H1 (cell line): ENCODE results near the gene DYNC1I2. TPM values are rescaled to one million over a fixed set of nuclear protein-coding genes. Genes with fewer than 3 reads are reported as not detected.

Experiments
- CTCF ChIA-PET: fragments of 300-600 bp; sonication (Branson Sonifier 250); formaldehyde crosslinking; loops from one replicate; lab custom pipeline; 2021; ENCODE audit not compliant: partially characterized antibody; lab: Charles Lee
- POLR2A ChIA-PET: fragments of 300-600 bp; sonication (Branson Sonifier 250); formaldehyde crosslinking; loops from one replicate; lab custom pipeline; 2021; ENCODE audit warnings: inconsistent platforms; ENCODE audit not compliant: partially characterized antibody; lab: Charles Lee
- DNase-seq, 2 experiments: peaks; one replicate each; pipeline versions ENCODE4 v3.0.0 to v3.0.0-alpha.2; 2010 to 2022; ENCODE audit warnings: low spot score in 2 of 2, low read depth in 1 of 2, mixed read lengths in 1 of 2
- FAIRE-seq: peaks from 2 replicates; lab custom pipeline; 2011; peaks lifted over from hg19 to GRCh38; lab: Jason Lieb, UNC
- H2AFZ ChIP-seq: 2 replicates; pipeline ENCODE4 v1.8.1; 2012; ENCODE audit warnings: low read length, inconsistent platforms
- H2AK5ac ChIP-seq: 2 replicates; pipeline ENCODE4 v1.6.1; 2013; ENCODE audit warnings: low read depth, low read length
- H2BK120ac ChIP-seq: replicated peaks from 2 replicates; pipeline ENCODE3; 2013; ENCODE audit warnings: low read depth, low read length, inconsistent platforms
- H2BK12ac ChIP-seq: 2 replicates; pipeline ENCODE4 v1.6.1; 2013; ENCODE audit warnings: low read depth, low read length
- H2BK15ac ChIP-seq: 2 replicates; pipeline ENCODE4 v1.6.1; 2013; ENCODE audit warnings: low read length
- H2BK20ac ChIP-seq: 2 replicates; pipeline ENCODE4 v1.6.1; 2013; ENCODE audit warnings: low read length
- H2BK5ac ChIP-seq: 2 replicates; pipeline ENCODE4 v1.6.1; 2013; ENCODE audit warnings: low read depth, low read length
- H3K14ac ChIP-seq: 2 replicates; pipeline ENCODE4 v1.6.1; 2013; ENCODE audit warnings: inconsistent platforms; ENCODE audit not compliant: insufficient read length
- H3K18ac ChIP-seq: 2 replicates; pipeline ENCODE4 v1.6.1; 2013; ENCODE audit warnings: low read length; ENCODE audit errors: extremely low read depth
- H3K23ac ChIP-seq: 2 replicates; pipeline ENCODE4 v1.6.1; 2013; ENCODE audit warnings: inconsistent platforms; ENCODE audit not compliant: insufficient read length
- H3K23me2 ChIP-seq: 2 replicates; pipeline ENCODE4 v1.6.1; 2013; ENCODE audit warnings: low read depth, low read length
- H3K27ac ChIP-seq: 2 replicates; pipeline ENCODE4 v1.6.1; 2011; ENCODE audit warnings: low read depth, low read length, inconsistent platforms
- H3K27me3 ChIP-seq, 4 experiments: replicated peaks in 1 of 4; 1 replicate in 1 of 4; 2 replicates in 3 of 4; pipeline versions ENCODE4 v1.6.1 to v1.8.1; 2011 to 2013; ENCODE audit warnings: low read length in 3 of 4, mild to moderate bottlenecking in 3 of 4, inconsistent platforms in 2 of 4, mixed read lengths in 2 of 4, moderate library complexity in 1 of 4; ENCODE audit not compliant: control insufficient read depth in 3 of 4, insufficient read depth in 3 of 4; ENCODE audit errors: extremely low read depth in 1 of 4
- H3K36me3 ChIP-seq, 4 experiments: 2 replicates each; pipeline versions ENCODE4 v1.6.1 to v1.8.1; 2011 to 2013; ENCODE audit warnings: mild to moderate bottlenecking in 4 of 4, low read length in 3 of 4, moderate library complexity in 2 of 4, control low read depth in 1 of 4, inconsistent platforms in 1 of 4; ENCODE audit not compliant: insufficient read depth in 4 of 4, control insufficient read depth in 2 of 4
- H3K4ac ChIP-seq: replicated peaks from 2 replicates; pipeline ENCODE3; 2013; ENCODE audit warnings: low read length, low read depth, mixed read lengths, inconsistent platforms; ENCODE audit not compliant: insufficient read length
- H3K4me1 ChIP-seq, 4 experiments: replicated peaks in 1 of 4; 1 replicate in 1 of 4; 2 replicates in 3 of 4; pipeline versions ENCODE4 v1.6.1 to v1.8.1; 2011 to 2013; ENCODE audit warnings: low read length in 3 of 4, inconsistent platforms in 2 of 4, mixed read lengths in 1 of 4; ENCODE audit not compliant: insufficient read depth in 4 of 4, control insufficient read depth in 3 of 4
- H3K4me2 ChIP-seq, 2 experiments: 2 replicates each; pipeline versions ENCODE4 v1.6.1 to v1.8.1; 2011 to 2013; ENCODE audit warnings: low read depth in 2 of 2, low read length in 2 of 2, control low read depth in 1 of 2, inconsistent platforms in 1 of 2, mild to moderate bottlenecking in 1 of 2; ENCODE audit not compliant: insufficient read depth in 1 of 2
- H3K4me3 ChIP-seq, 4 experiments: fragments of 200-600, 300-600 bp in 1 of 4; sonication (generic), shearing (Covaris generic), sonication (Bioruptor Twin) in 1 of 4; 2 replicates each; pipeline versions ENCODE4 v1.5.1 to v1.8.1; 2011 to 2016; ENCODE audit warnings: low read length in 4 of 4, low read depth in 3 of 4, control low read depth in 2 of 4, inconsistent platforms in 2 of 4, mild to moderate bottlenecking in 2 of 4, mixed read lengths in 1 of 4, moderate library complexity in 1 of 4; ENCODE audit not compliant: insufficient read depth in 2 of 4; ENCODE audit errors: extremely low read depth in 1 of 4
- H3K56ac ChIP-seq: replicated peaks from 2 replicates; pipeline ENCODE3; 2013; ENCODE audit warnings: low read depth, mild to moderate bottlenecking, mixed read lengths, low read length, inconsistent platforms; ENCODE audit not compliant: insufficient read length
- H3K79me1 ChIP-seq: 2 replicates; pipeline ENCODE4 v1.6.1; 2013; ENCODE audit warnings: low read depth, low read length, control low read depth
- H3K79me2 ChIP-seq, 2 experiments: 2 replicates each; pipeline versions ENCODE4 v1.6.1 to v1.8.1; 2012 to 2013; ENCODE audit warnings: low read length in 2 of 2, mild to moderate bottlenecking in 2 of 2, inconsistent platforms in 1 of 2; ENCODE audit not compliant: insufficient read depth in 2 of 2, control insufficient read depth in 1 of 2
- H3K9ac ChIP-seq, 4 experiments: replicated peaks in 1 of 4; 1 replicate in 1 of 4; 2 replicates in 3 of 4; pipeline versions ENCODE4 v1.6.1 to v1.8.1; 2011 to 2013; ENCODE audit warnings: low read depth in 3 of 4, low read length in 3 of 4, control low read depth in 2 of 4, mild to moderate bottlenecking in 2 of 4, moderate library complexity in 2 of 4, inconsistent platforms in 1 of 4; ENCODE audit errors: extremely low read depth in 1 of 4
- H3K9me3 ChIP-seq, 2 experiments: 2 replicates each; pipeline versions ENCODE4 v1.6.1 to v1.8.1; 2012 to 2013; ENCODE audit warnings: mild to moderate bottlenecking in 2 of 2, moderate library complexity in 2 of 2, control low read depth in 1 of 2, inconsistent platforms in 1 of 2, low read depth in 1 of 2, low read length in 1 of 2, mixed read lengths in 1 of 2; ENCODE audit not compliant: insufficient read depth in 2 of 2
- H4K20me1 ChIP-seq, 2 experiments: replicated peaks in 1 of 2; 2 replicates each; pipeline versions ENCODE3 to v1.8.1; 2011 to 2013; ENCODE audit warnings: inconsistent platforms in 2 of 2, low read length in 2 of 2, mild to moderate bottlenecking in 1 of 2; ENCODE audit not compliant: insufficient read depth in 2 of 2, control insufficient read depth in 1 of 2
- H4K5ac ChIP-seq: 2 replicates; pipeline ENCODE4 v1.6.1; 2013; ENCODE audit warnings: low read length, low read depth, mixed read lengths, inconsistent platforms; ENCODE audit not compliant: insufficient read length
- H4K8ac ChIP-seq: 2 replicates; pipeline ENCODE4 v1.8.0; 2013; ENCODE audit warnings: mild to moderate bottlenecking, moderate library complexity, low read length, inconsistent platforms; ENCODE audit not compliant: insufficient read depth; ENCODE audit errors: extremely low read depth
- H4K91ac ChIP-seq: replicated peaks from 2 replicates; pipeline ENCODE3; 2013; ENCODE audit warnings: low read length, mixed read lengths, inconsistent platforms; ENCODE audit not compliant: insufficient read length
- BCL11A ChIP-seq, 2 experiments: IDR thresholded peaks; one replicate each; pipeline ENCODE4 v1.6.1; 2011; ENCODE audit warnings: low read depth in 2 of 2, low read length in 2 of 2, mild to moderate bottlenecking in 2 of 2
- CHD1 ChIP-seq: IDR thresholded peaks from 2 replicates; pipeline ENCODE4 v1.6.1; 2012; ENCODE audit warnings: low read depth, low read length, improper control_type of control experiment
- FOSL1 ChIP-seq: IDR thresholded peaks from 2 replicates; pipeline ENCODE4 v1.6.1; 2011; ENCODE audit warnings: mild to moderate bottlenecking, low read depth, low read length, moderate library complexity; ENCODE audit not compliant: insufficient read depth
- GTF2F1 ChIP-seq: IDR thresholded peaks from 2 replicates; pipeline ENCODE4 v1.6.1; 2012; ENCODE audit warnings: low read depth, low read length, improper control_type of control experiment, borderline replicate concordance
- HDAC2 ChIP-seq, 2 experiments: fragments of 300-600 bp in 1 of 2; sonication (generic) in 1 of 2; IDR thresholded peaks; 2 replicates each; pipeline ENCODE4 v1.6.1; 2011 to 2012; ENCODE audit warnings: low read depth in 2 of 2, low read length in 2 of 2, mild to moderate bottlenecking in 2 of 2, moderate library complexity in 2 of 2, borderline replicate concordance in 1 of 2, inconsistent platforms in 1 of 2
- JUN ChIP-seq: IDR thresholded peaks from 2 replicates; pipeline ENCODE4 v1.6.1; 2011; ENCODE audit warnings: low read depth, mild to moderate bottlenecking, improper control_type of control experiment, low read length
- RBBP5 ChIP-seq: IDR thresholded peaks from 2 replicates; pipeline ENCODE4 v1.7.1; 2012; ENCODE audit warnings: low read depth, mild to moderate bottlenecking, inconsistent platforms, low read length, moderate library complexity, borderline replicate concordance
- RFX5 ChIP-seq: IDR thresholded peaks from 2 replicates; pipeline ENCODE4 v1.6.1; 2011; ENCODE audit warnings: low read depth, low read length, improper control_type of control experiment, borderline replicate concordance
- RXRA ChIP-seq: IDR thresholded peaks from 2 replicates; pipeline ENCODE4 v1.6.1; 2011; ENCODE audit warnings: low read depth, mild to moderate bottlenecking, low read length, moderate library complexity; ENCODE audit not compliant: insufficient read depth
- SIN3A ChIP-seq, 2 experiments: IDR thresholded peaks in 1 of 2; conservative IDR thresholded peaks in 1 of 2; 2 replicates each; pipeline ENCODE4 v1.6.1; 2011 to 2012; ENCODE audit warnings: low read length in 2 of 2, improper control_type of control experiment in 1 of 2, low read depth in 1 of 2, mild to moderate bottlenecking in 1 of 2
- SIRT6 ChIP-seq: IDR thresholded peaks from one replicate; pipeline ENCODE4 v1.7.1; 2012; ENCODE audit warnings: low read length, inconsistent platforms
- SP1 ChIP-seq: IDR thresholded peaks from 2 replicates; pipeline ENCODE4 v1.6.1; 2011; ENCODE audit warnings: low read depth, low read length
- SP4 ChIP-seq: IDR thresholded peaks from 2 replicates; pipeline ENCODE4 v1.6.1; 2012; ENCODE audit warnings: low read length, inconsistent platforms
- YY1 ChIP-seq: IDR thresholded peaks from 2 replicates; pipeline ENCODE4 v1.6.1; 2011; ENCODE audit warnings: low read depth, mild to moderate bottlenecking, low read length
- WGBS, 2 experiments: shearing (Covaris generic) in 1 of 2; methylation state at CpG; one replicate each; pipeline versions ENCODE4 v1.1.6 to v1.1.7; 2013 to 2015; ENCODE audit warnings: low lambda C conversion rate in 2 of 2, mixed read lengths in 2 of 2, inconsistent platforms in 1 of 2, low coverage in 1 of 2, missing lambda C conversion rate in 1 of 2; ENCODE audit not compliant: insufficient replicate concordance in 2 of 2, insufficient coverage in 1 of 2, insufficient read length in 1 of 2; ENCODE audit errors: extremely low coverage in 1 of 2, missing lambda C conversion rate in 1 of 2; 5-methylcytosine and 5-hydroxymethylcytosine counted together
- polyA plus RNA-seq, 7 experiments: library from polyadenylated mRNA; depleted of rRNA in 3 of 7; stranded (reverse) in 5 of 7; unstranded in 2 of 7; fragments of >200 nt in 5 of 7; fragments of 200-250 nt in 2 of 7; gene quantifications; 1 replicate in 5 of 7; 2 replicates in 1 of 7; 4 replicates in 1 of 7; pipeline versions ENCODE4 v1.2.1 to v1.2.3, GENCODE V29; 2011 to 2013; ENCODE audit warnings: missing spikeins in 2 of 7, mixed read lengths in 2 of 7
- total RNA-seq: library from RNA; stranded (reverse); fragmentation: NEBNext Ultra II Directional; extraction: Animal tissue kit (Norgen Biotek cat#: 25700); gene quantifications from 2 replicates; pipeline ENCODE4 v1.2.1, GENCODE V29; 2021

Gene DYNC1I2
- total and polyA plus RNA-seq, 2 of the 8 experiments (the other 6 are each of a cell fraction or from before 2014, with no cell fraction given): 67.3 to 68.1 TPM

DNA sequence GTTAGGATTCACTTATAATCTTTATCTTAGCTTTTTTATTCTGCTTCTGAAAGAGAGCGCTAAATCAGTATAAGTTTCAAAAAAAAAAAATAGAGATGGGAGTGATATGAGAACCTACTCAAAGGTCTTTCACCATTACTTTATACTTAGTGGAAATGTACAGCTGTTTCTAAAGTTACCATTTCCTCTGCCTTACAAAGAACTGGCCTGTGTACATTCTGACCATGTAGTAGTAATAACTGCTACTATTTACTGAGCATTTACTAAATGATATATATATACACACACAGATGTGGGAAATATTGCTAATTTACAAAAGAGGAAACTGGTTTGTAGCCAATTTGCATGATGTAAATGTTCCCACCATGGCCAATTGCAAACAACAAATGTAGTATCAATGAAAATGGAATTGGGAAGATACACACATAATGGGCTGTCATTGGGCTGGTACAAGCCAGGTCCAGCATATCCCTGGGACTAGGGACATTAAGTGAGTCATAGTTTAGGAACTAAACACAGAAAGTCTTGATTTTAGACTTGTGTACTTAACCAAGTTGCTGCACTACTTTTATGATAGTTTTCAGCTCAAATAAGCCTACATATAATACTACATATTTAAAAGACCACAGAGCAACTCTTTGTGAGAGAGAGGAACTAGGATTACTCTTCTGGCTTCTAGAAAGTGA, 67.1 kb downstream of the DYNC1I2 start:
- Histone ChIP-seq H3K27me3 (no peaks in the 10 kb centered on the region), H2BK15ac (no peak overlapping the region), H3K4ac (no peak overlapping the region), H2BK20ac (no peak overlapping the region), H2BK12ac (no peak overlapping the region), H2AFZ (no peak overlapping the region), H2AK5ac (no peak overlapping the region), H3K23ac (no peak overlapping the region), H4K20me1 (no peaks in the 10 kb centered on the region), H2BK5ac (no peak overlapping the region), H2BK120ac (no peak overlapping the region), H3K14ac (no peak overlapping the region), H3K79me1 (no peaks in the 10 kb centered on the region), H3K36me3 (peaks cover 0 to 3% (median 1%) of the 10 kb centered on the region in 4 experiments; a peak in 3 of 8 replicates), H4K91ac (no peak overlapping the region), H3K4me2 (no peak overlapping the region), H3K23me2 (no peaks in the 10 kb centered on the region), H3K27ac (no peak overlapping the region), H3K4me3 (no peak overlapping the region), H3K18ac (no peak overlapping the region), H3K56ac (no peak overlapping the region), H3K9ac (no peak overlapping the region), H3K9me3 (no peaks in the 10 kb centered on the region), H4K8ac (no peak overlapping the region), H4K5ac (no peak overlapping the region), H3K79me2 (no peaks in the 10 kb centered on the region), H3K4me1 (no peaks in the 10 kb centered on the region)
- FAIRE-seq: no peak
- no peak for DNase-seq
- ChIA-PET CTCF (interaction anchor here (0.6 kb wide), 1 partner anchor 374 kb away, joined by 3 read pairs; no protein-coding TSS in a partner anchor), POLR2A (no interaction called here)
- WGBS, 2 experiments: 100% methylated on average over 1 of the region's 1 CpG; no CpG with 5 or more reads in 1 of the 2 experiments
- TF ChIP-seq RBBP5 (no peak), SP4 (no peak), SIRT6 (no peak), GTF2F1 (no peak), SIN3A (conservative IDR thresholded peaks at IDR 0.05 in 1 of 2, IDR thresholded peaks at IDR 0.05 in 1 of 2; ENCODE audit: low read depth in 1 of 2, low read length in 2 of 2) (no peak), CHD1 (no peak), JUN (no peak), FOSL1 (no peak), RFX5 (no peak), BCL11A (IDR thresholded peaks at IDR 0.05; ENCODE audit: low read depth in 2 of 2, low read length in 2 of 2) (no peak), YY1 (no peak), HDAC2 (IDR thresholded peaks at IDR 0.05; ENCODE audit: borderline replicate concordance in 1 of 2, low read depth in 2 of 2, low read length in 2 of 2) (no peak), RXRA (no peak), SP1 (no peak)
